Suprapubic skin (tissue), 3 donors: Measurements from ENCODE around the gene SLC30A9.

Source experiments
- EP300 ChIP-seq: sonication (generic); formaldehyde crosslinking; IDR thresholded peaks from one replicate; pipeline ENCODE4 v1.6.1; 2017; ENCODE audit warnings: antibody characterized with exemption
- POLR2A ChIP-seq, 2 donors: fragments of 450-650 bp; IDR thresholded peaks; one replicate each; pipeline ENCODE4 v1.6.1; 2017; ENCODE audit warnings: antibody characterized with exemption in 2 of 2, mild to moderate bottlenecking in 2 of 2, moderate library complexity in 2 of 2
- TF ChIP-seq, protein P1 (sequence below), 2 donors: fragments of 200-600 bp in 1 of 2; fragments of 450-650 bp in 1 of 2; sonication (generic) in 1 of 2; IDR thresholded peaks; one replicate each; pipeline ENCODE4 v1.5.1; 2016 to 2019; ENCODE audit warnings: antibody characterized with exemption in 2 of 2, mild to moderate bottlenecking in 1 of 2, moderate library complexity in 1 of 2

- TF ChIP-seq POLR2A (IDR thresholded peaks at IDR 0.05) (no peak), EP300 (no peak)
- TF ChIP-seq, protein P1, sequence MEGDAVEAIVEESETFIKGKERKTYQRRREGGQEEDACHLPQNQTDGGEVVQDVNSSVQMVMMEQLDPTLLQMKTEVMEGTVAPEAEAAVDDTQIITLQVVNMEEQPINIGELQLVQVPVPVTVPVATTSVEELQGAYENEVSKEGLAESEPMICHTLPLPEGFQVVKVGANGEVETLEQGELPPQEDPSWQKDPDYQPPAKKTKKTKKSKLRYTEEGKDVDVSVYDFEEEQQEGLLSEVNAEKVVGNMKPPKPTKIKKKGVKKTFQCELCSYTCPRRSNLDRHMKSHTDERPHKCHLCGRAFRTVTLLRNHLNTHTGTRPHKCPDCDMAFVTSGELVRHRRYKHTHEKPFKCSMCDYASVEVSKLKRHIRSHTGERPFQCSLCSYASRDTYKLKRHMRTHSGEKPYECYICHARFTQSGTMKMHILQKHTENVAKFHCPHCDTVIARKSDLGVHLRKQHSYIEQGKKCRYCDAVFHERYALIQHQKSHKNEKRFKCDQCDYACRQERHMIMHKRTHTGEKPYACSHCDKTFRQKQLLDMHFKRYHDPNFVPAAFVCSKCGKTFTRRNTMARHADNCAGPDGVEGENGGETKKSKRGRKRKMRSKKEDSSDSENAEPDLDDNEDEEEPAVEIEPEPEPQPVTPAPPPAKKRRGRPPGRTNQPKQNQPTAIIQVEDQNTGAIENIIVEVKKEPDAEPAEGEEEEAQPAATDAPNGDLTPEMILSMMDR (IDR thresholded peaks at IDR 0.05) = no peak
Measured at GRCh38 chr4:41969671-41970070, 20.7 kb upstream of the SLC30A9 start.
